Liver (tissue), 3 donors: Measurements from ENCODE around the gene LYPD3.

ENCODE experiments used
- CTCF ChIP-seq: fragments of 150-350 bp; IDR thresholded peaks from 2 replicates; pipeline ENCODE4 v1.5.1; 2017; ENCODE audit warnings: improper control_type of control experiment, low read depth, low read length; ENCODE audit not compliant: missing input control
- JUND ChIP-seq, 2 donors: IDR thresholded peaks; 2 replicates each; pipeline ENCODE4 v1.6.1; 2016; ENCODE audit warnings: antibody characterized with exemption in 2 of 2
- donor health status: healthy.
- donor health status: healthy.

- no peak for TF ChIP-seq CTCF
- no peak for TF ChIP-seq JUND (IDR thresholded peaks at IDR 0.05)
Measured at GRCh38 chr19:43479226-43479625, 13.8 kb upstream of the LYPD3 start.
